Measurements from ENCODE around the gene TMEM143. TPM values are rescaled to one million over a fixed set of nuclear protein-coding genes. Genes with fewer than 3 reads are reported as not detected.
"Not testable (repeated sequence)": the region's sequence is repeated elsewhere in the genome, so short reads cannot be mapped to it uniquely, and the experiment has no call there.

Gene TMEM143
- total RNA-seq, 1 experiment from 2014 or later, result 3.2 TPM

- Histone ChIP-seq H3K9me3 (replicated peaks) (no peaks in the 10 kb centered on the region), H3K4me3 (no peak overlapping the region), H3K27ac (no peak overlapping the region), H3K27me3 (replicated peaks) (peaks cover 47% of the 10 kb centered on the region), H3K4me1 (replicated peaks) (peaks cover 20% of the 10 kb centered on the region), H3K36me3 (0 out of 2 replicates have a peak, but pooled peaks cover 6% of the 10 kb centered on the region)
- DNase-seq (ENCODE audit: low read depth in 1 of 2, low spot score in 2 of 2), result no peak
Observed at GRCh38 chr19:48395170-48395455, 31.4 kb upstream of the TMEM143 start.

GRCh38 chr19:48394331-48395169, 30.8 kb upstream of the TMEM143 start:
- DNase-seq (ENCODE audit: low read depth in 1 of 2, low spot score in 2 of 2), result no peak
- no peaks in the 10 kb centered on the region for H3K9me3 ChIP-seq (replicated peaks)
- H3K4me1 ChIP-seq (replicated peaks), result peaks cover 17% of the 10 kb centered on the region
- H3K4me3 ChIP-seq, result no peak overlapping the region
- H3K27ac ChIP-seq, result no peak overlapping the region
- peaks cover 47% of the 10 kb centered on the region for H3K27me3 ChIP-seq (replicated peaks)
- H3K36me3 ChIP-seq, result peaks cover 6% of the 10 kb centered on the region; the same call in 1 of the 2 replicates

GRCh38 chr19:48393559-48394330, 30.0 kb upstream of the TMEM143 start, which contains the start of gene GRIN2D:
Gene GRIN2D, plus strand, starts transcription at chr19:48393668. Its CDS starts 4,725 bp downstream, at chr19:48398393.
- peaks cover 47% of the 10 kb centered on the region for H3K27me3 ChIP-seq (replicated peaks)
- no peak within 1 kb of the TSS for H3K27ac ChIP-seq
- H3K36me3 ChIP-seq, result peaks cover 14% of the 10 kb centered on the region
- no peak within 1 kb of the TSS for H3K4me3 ChIP-seq
- H3K4me1 ChIP-seq (replicated peaks), result peaks cover 17% of the 10 kb centered on the region
- no peak for DNase-seq (ENCODE audit: low read depth in 1 of 2, low spot score in 2 of 2)
- H3K9me3 ChIP-seq (replicated peaks), result no peaks in the 10 kb centered on the region

GRCh38 chr19:48392860-48393558, 29.3 kb upstream of the TMEM143 start:
- Histone ChIP-seq H3K36me3 (peaks cover 21% of the 10 kb centered on the region), H3K4me1 (replicated peaks) (peaks cover 11% of the 10 kb centered on the region), H3K4me3 (no peak overlapping the region), H3K27ac (no peak overlapping the region), H3K27me3 (replicated peaks) (peaks cover 45% of the 10 kb centered on the region), H3K9me3 (replicated peaks) (no peaks in the 10 kb centered on the region)
- no peak for DNase-seq (ENCODE audit: low read depth in 1 of 2, low spot score in 2 of 2)

GRCh38 chr19:48392006-48392344, 28.2 kb upstream of the TMEM143 start:
- peaks cover 36% of the 10 kb centered on the region for H3K27me3 ChIP-seq (replicated peaks)
- H3K9me3 ChIP-seq (replicated peaks); H3K27ac ChIP-seq; H3K4me3 ChIP-seq; H3K4me1 ChIP-seq (replicated peaks); DNase-seq (ENCODE audit: low read depth in 1 of 2, low spot score in 2 of 2): not testable (repeated sequence)
- H3K36me3 ChIP-seq, result peaks cover 30% of the 10 kb centered on the region

- peaks cover 8% of the 10 kb centered on the region for H3K4me1 ChIP-seq (replicated peaks)
- DNase-seq (ENCODE audit: low read depth in 1 of 2, low spot score in 2 of 2), result peak; percentile 79 to 86
- H3K27me3 ChIP-seq (replicated peaks), result peaks cover 30% of the 10 kb centered on the region
- H3K4me3 ChIP-seq, result peak within 1 kb of the TSS; percentile 62
- H3K36me3 ChIP-seq, result peaks cover 37% of the 10 kb centered on the region
- no peaks in the 10 kb centered on the region for H3K9me3 ChIP-seq (replicated peaks)
- peak within 1 kb of the TSS; percentile 84 for H3K27ac ChIP-seq
Observed at GRCh38 chr19:48391100-48392005, 27.6 kb upstream of the TMEM143 start, which contains the start of gene KDELR1. Gene KDELR1, minus strand, starts transcription at chr19:48391551. Its CDS starts 193 bp downstream, at chr19:48391358.

GRCh38 chr19:48390188-48391099, 26.7 kb upstream of the TMEM143 start:
- DNase-seq (ENCODE audit: low read depth in 1 of 2, low spot score in 2 of 2), result peak; percentile 70 to 82
- H3K36me3 ChIP-seq, result peaks cover 46% of the 10 kb centered on the region

GRCh38 chr19:48386981-48387380, 23.2 kb upstream of the TMEM143 start:
- H3K4me3 ChIP-seq, result no peak overlapping the region
- no peak overlapping the region for H3K27ac ChIP-seq
- peaks cover 76% of the 10 kb centered on the region for H3K36me3 ChIP-seq
- DNase-seq (ENCODE audit: low read depth in 1 of 2, low spot score in 2 of 2), result no peak
- H3K27me3 ChIP-seq (replicated peaks), result no peaks in the 10 kb centered on the region
- no peaks in the 10 kb centered on the region for H3K4me1 ChIP-seq (replicated peaks)
- no peaks in the 10 kb centered on the region for H3K9me3 ChIP-seq (replicated peaks)

More at GRCh38 chr19:48390188-48391099, 26.7 kb upstream of the TMEM143 start:
- Histone ChIP-seq H3K9me3 (replicated peaks) (no peaks in the 10 kb centered on the region), H3K27ac (peak overlapping the region; percentile 84), H3K4me1 (replicated peaks) (peaks cover 8% of the 10 kb centered on the region), H3K4me3 (peak overlapping the region; percentile 62), H3K27me3 (replicated peaks) (peaks cover 21% of the 10 kb centered on the region)

- Histone ChIP-seq H3K27me3 (replicated peaks) (no peaks in the 10 kb centered on the region), H3K4me3 (no peak overlapping the region), H3K36me3 (peaks cover 82% of the 10 kb centered on the region), H3K9me3 (replicated peaks) (no peaks in the 10 kb centered on the region), H3K27ac (no peak overlapping the region), H3K4me1 (replicated peaks) (no peaks in the 10 kb centered on the region)
- DNase-seq (ENCODE audit: low read depth in 1 of 2, low spot score in 2 of 2), result no peak
Observed at GRCh38 chr19:48385461-48386087, 21.8 kb upstream of the TMEM143 start.

GRCh38 chr19:48382286-48382685, 18.5 kb upstream of the TMEM143 start:
- H3K36me3 ChIP-seq, result peaks cover 58% of the 10 kb centered on the region
- no peak overlapping the region for H3K4me3 ChIP-seq
- no peaks in the 10 kb centered on the region for H3K9me3 ChIP-seq (replicated peaks)
- no peak overlapping the region for H3K27ac ChIP-seq
- DNase-seq (ENCODE audit: low read depth in 1 of 2, low spot score in 2 of 2), result no peak
- H3K4me1 ChIP-seq (replicated peaks), result no peaks in the 10 kb centered on the region
- H3K27me3 ChIP-seq (replicated peaks), result no peaks in the 10 kb centered on the region

- Histone ChIP-seq H3K36me3 (peaks cover 49% of the 10 kb centered on the region), H3K27ac (no peak overlapping the region), H3K27me3 (replicated peaks) (no peaks in the 10 kb centered on the region), H3K9me3 (replicated peaks) (no peaks in the 10 kb centered on the region), H3K4me1 (replicated peaks) (no peaks in the 10 kb centered on the region), H3K4me3 (no peak overlapping the region)
- no peak for DNase-seq (ENCODE audit: low read depth in 1 of 2, low spot score in 2 of 2)
Observed at GRCh38 chr19:48381178-48381950, 17.6 kb upstream of the TMEM143 start.
